Measurements from ENCODE around the gene GTPBP4. TPM values are rescaled to one million over a fixed set of nuclear protein-coding genes. Genes with fewer than 3 reads are reported as not detected.

The GTPBP4 gene
- total RNA-seq, 1 donor from 2014 or later, result 57.8 TPM

DNA sequence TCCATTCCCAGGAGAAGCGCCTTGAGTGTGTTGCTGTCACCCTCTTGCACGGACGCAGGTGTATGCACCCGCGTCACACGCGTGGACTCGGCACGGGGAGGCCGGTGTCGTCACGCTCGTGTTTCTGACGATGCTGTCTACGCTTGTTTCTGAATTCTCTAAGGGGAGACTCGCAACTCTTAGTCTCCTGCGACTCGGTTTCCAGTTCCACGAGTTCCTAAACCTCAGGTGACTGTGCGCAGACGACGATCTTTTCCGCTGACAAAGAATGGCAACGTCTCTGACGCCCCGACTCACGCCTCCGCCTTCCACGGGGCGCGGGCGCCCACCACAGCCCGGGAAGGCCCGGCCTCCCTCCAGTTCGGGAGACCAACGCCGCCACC, 60.1 kb downstream of the GTPBP4 start:
- no peaks in the 10 kb centered on the region for H3K27me3 Mint-ChIP-seq
- peaks cover 48% of the 10 kb centered on the region for H3K4me1 Mint-ChIP-seq (ENCODE audit: unreplicated experiment)
- peak overlapping the region; percentile 99 for H3K27ac Mint-ChIP-seq
- H3K36me3 Mint-ChIP-seq, result peaks cover 21% of the 10 kb centered on the region
- H3K9me3 Mint-ChIP-seq, result no peaks in the 10 kb centered on the region
- no peak for DNase-seq (ENCODE audit: extremely low spot score, unreplicated experiment)
- TF ChIP-seq, protein P1, sequence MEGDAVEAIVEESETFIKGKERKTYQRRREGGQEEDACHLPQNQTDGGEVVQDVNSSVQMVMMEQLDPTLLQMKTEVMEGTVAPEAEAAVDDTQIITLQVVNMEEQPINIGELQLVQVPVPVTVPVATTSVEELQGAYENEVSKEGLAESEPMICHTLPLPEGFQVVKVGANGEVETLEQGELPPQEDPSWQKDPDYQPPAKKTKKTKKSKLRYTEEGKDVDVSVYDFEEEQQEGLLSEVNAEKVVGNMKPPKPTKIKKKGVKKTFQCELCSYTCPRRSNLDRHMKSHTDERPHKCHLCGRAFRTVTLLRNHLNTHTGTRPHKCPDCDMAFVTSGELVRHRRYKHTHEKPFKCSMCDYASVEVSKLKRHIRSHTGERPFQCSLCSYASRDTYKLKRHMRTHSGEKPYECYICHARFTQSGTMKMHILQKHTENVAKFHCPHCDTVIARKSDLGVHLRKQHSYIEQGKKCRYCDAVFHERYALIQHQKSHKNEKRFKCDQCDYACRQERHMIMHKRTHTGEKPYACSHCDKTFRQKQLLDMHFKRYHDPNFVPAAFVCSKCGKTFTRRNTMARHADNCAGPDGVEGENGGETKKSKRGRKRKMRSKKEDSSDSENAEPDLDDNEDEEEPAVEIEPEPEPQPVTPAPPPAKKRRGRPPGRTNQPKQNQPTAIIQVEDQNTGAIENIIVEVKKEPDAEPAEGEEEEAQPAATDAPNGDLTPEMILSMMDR (conservative IDR thresholded peaks at IDR 0.05), result no peak
- peak overlapping the region; percentile 96 for H3K4me3 Mint-ChIP-seq

DNA sequence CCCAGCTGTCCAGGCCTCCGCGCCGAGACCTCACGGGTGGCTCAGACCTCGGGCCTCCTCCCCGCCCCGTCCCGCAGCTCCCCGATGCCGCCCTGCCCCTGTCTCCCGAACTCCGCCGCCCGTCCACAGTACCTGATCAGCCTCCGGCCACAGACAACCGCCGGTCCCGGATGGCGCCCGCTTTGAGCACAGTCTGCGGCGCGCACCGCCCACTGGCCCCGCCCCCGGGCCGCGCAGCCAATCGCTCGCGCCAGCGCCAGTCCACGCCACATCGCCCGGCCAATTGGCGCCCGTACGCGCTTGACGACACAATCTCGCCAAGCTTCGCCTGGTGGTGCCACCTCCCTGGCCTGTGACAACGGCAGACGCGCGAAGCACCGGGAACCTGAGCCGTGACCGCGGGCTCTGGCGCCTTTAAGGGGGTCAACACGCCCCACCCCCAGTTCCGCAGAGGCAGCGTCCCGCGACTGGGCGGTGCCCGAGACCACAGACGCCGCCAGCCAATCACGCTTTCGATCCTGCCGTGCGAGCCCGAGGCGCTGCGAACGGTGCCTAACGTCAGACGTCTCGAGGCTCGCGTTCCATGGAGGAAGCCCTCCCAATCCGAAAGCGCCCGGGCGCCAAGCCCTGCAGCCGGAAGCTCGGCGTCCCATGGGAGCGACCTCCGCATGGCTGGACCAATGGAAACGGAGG, 60.6 kb downstream of the GTPBP4 start, which contains the start of gene IDI1:
Gene IDI1 (minus strand): TSS at position 388 of the 693 bp plus-strand sequence. CDS start 116 bp downstream, at position 272.
- peaks cover 24% of the 10 kb centered on the region for H3K36me3 Mint-ChIP-seq
- H3K9me3 Mint-ChIP-seq, result no peaks in the 10 kb centered on the region
- TF ChIP-seq, protein P1 (conservative IDR thresholded peaks at IDR 0.05), result no peak
- peak; percentile 98 for DNase-seq (ENCODE audit: extremely low spot score, unreplicated experiment)
- H3K27me3 Mint-ChIP-seq, result no peaks in the 10 kb centered on the region
- peak within 1 kb of the TSS; percentile 96 for H3K4me3 Mint-ChIP-seq
- peak within 1 kb of the TSS; percentile 99 for H3K27ac Mint-ChIP-seq
- H3K4me1 Mint-ChIP-seq (ENCODE audit: unreplicated experiment), result peaks cover 50% of the 10 kb centered on the region

DNA sequence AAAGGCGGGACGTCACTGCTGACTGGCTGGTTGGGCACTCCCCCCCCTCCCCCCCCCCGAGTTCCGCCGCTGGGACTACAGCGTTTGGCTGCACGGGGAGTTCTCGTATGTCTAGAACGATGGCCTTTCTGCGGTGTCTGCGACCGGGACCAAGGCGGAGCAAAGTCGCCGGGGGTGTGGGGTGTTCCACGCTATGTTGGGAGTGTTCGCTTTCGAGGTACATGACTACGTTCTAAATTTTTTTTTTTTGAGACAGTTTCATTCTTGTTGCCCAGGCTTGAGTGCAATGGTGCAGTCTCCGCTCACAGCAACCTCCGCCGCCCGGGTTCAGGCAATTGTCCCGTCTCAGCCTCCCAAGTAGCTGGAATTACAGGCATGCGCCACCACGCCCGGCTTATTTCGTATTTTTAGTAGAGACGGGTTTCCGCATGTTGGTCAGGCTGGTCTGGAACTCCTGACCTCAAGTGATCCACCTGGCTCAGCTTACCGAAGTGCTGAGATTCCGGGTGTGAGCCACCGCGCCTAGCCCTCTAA, 61.3 kb downstream of the GTPBP4 start:
- no peaks in the 10 kb centered on the region for H3K9me3 Mint-ChIP-seq
- peaks cover 50% of the 10 kb centered on the region for H3K4me1 Mint-ChIP-seq (ENCODE audit: unreplicated experiment)
- no peak for DNase-seq (ENCODE audit: extremely low spot score, unreplicated experiment)
- H3K27ac Mint-ChIP-seq, result peak overlapping the region; percentile 99
- peaks cover 24% of the 10 kb centered on the region for H3K36me3 Mint-ChIP-seq
- no peaks in the 10 kb centered on the region for H3K27me3 Mint-ChIP-seq
- TF ChIP-seq, protein P1 (conservative IDR thresholded peaks at IDR 0.05), result no peak
- H3K4me3 Mint-ChIP-seq, result peak overlapping the region; percentile 96

DNA sequence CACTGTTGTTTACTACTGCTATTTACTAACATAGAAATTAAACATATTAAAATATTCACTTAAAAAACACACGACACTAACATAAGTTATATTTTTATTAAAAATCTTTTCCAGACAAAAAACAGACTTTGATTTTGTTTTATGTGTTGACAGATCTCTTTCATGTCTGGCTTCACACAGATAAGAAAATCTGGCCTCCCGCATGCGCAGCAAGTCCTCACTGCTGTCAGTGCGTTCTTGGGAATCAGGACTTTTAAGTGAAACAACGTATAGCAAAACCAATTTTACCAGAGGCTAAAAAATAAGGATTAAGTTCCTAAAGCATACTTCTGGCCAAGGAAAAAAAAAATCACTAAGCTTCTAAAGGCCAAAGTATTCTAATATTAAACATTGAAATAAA, 61.9 kb downstream of the GTPBP4 start:
- H3K27ac Mint-ChIP-seq, result peak overlapping the region; percentile 99
- TF ChIP-seq, protein P1 (conservative IDR thresholded peaks at IDR 0.05), result no peak
- peaks cover 52% of the 10 kb centered on the region for H3K4me1 Mint-ChIP-seq (ENCODE audit: unreplicated experiment)
- no peak for DNase-seq (ENCODE audit: extremely low spot score, unreplicated experiment)
- peaks cover 21% of the 10 kb centered on the region for H3K36me3 Mint-ChIP-seq
- H3K9me3 Mint-ChIP-seq, result no peaks in the 10 kb centered on the region
- no peaks in the 10 kb centered on the region for H3K27me3 Mint-ChIP-seq
- H3K4me3 Mint-ChIP-seq, result peak overlapping the region; percentile 96

DNA sequence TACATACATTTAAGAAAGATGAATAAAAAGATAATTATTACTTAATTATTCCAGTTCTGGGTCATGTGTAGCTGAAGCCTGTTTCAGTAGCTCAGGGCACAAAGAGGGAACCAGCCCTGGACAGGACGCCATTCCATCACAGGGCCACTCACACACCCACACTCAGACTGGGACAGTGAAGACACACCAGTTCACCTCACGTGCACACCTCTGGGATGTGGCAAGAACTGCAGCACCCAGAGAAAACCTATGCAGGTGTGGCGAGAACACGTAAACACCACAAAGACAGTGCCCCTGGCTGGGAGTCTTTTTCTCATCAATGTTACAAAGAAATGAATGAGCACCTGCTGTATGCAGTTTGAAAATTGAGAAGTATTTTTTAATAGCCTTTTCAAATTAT, 62.3 kb downstream of the GTPBP4 start:
- Mint-ChIP-seq H3K9me3 (no peaks in the 10 kb centered on the region), H3K4me1 (ENCODE audit: unreplicated experiment) (peaks cover 51% of the 10 kb centered on the region), H3K27ac (peak overlapping the region; percentile 99), H3K36me3 (peaks cover 20% of the 10 kb centered on the region), H3K27me3 (no peaks in the 10 kb centered on the region), H3K4me3 (peak overlapping the region; percentile 84)
- TF ChIP-seq, protein P1 (conservative IDR thresholded peaks at IDR 0.05), result peak; percentile 16
- DNase-seq (ENCODE audit: extremely low spot score, unreplicated experiment), result no peak

Data from type B pancreatic cell (in vitro differentiated cells).